Stimulated activated CD8-positive, alpha-beta memory T cell treated with anti-CD3 and anti-CD28 coated beads, Interleukin-4, amount 100 ng/mL, for 4 hours (primary cell): Measurements from ENCODE around the gene ANAPC10.

Experiments used
- DNase-seq, 2 donors: peaks; one replicate each; pipeline ENCODE4 v3.0.0-alpha.2; 2020; ENCODE audit warnings: low read depth in 2 of 2, low spot score in 1 of 2

The ANAPC10 gene

GRCh38 chr4:145071560-145071959 is 26.4 kb downstream of the ANAPC10 start:
- DNase-seq, result no peak

DNA sequence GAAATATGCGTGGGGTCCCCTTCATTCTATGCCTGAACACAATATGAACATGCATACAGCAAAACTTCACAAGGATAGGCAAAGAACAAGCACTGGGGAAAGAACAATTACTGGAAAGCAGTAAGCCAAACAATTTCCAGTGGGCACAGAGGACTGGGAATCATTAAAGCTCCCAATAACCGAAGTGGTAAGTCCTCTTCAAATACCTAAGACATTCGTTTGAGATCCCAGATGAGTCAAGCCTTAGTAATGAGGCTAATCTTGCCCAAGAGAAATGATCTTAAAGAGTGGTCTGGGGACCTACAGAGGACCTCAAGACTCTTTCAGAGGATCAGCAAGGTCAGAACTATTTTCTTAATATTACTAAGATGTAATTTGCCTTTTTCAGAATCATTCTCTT is 28.6 kb downstream of the ANAPC10 start:
- no peak for DNase-seq

DNA sequence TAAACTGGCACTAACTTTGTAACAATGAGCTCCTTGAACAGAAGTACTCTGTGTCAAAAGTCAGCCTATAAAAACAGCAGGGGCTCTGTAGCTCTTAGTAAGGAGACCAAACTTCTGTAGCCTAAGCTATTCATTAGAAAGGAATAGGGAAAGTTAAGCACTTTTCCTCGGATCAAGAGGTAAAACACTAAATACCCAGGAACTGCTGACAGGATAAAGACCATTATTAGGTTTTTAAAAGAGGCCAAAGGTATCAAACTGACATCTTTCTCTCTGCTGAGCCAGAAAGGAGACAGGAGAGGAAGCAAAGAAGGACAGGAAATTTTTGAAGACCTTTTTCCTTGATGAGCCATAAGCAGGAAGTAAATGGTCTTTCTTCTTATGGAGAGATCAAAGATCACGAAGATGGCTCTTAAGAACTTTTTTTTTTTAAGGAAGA is 31.9 kb downstream of the ANAPC10 start:
- DNase-seq, result no peak

GRCh38 chr4:145061318-145061920 is 36.6 kb downstream of the ANAPC10 start:
- DNase-seq, result no peak

DNA sequence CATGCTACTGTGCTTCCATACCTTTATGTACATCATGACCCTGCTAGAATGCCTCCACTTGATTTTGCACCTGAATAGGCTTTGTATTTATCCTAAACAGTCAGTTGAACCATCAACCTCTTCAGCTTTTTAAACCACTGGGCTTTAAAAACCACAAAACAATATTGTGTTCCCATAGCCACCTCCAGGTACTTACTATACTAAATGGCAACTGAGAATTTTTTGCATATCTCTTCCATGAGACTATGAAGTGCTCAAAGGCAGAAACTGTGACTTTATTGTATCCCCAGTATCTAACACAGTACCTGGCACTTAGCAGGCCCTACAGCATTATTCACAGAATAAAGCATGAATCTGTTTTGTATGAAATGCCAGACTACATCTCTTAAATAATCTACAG is 39.7 kb downstream of the ANAPC10 start:
- no peak for DNase-seq

DNA sequence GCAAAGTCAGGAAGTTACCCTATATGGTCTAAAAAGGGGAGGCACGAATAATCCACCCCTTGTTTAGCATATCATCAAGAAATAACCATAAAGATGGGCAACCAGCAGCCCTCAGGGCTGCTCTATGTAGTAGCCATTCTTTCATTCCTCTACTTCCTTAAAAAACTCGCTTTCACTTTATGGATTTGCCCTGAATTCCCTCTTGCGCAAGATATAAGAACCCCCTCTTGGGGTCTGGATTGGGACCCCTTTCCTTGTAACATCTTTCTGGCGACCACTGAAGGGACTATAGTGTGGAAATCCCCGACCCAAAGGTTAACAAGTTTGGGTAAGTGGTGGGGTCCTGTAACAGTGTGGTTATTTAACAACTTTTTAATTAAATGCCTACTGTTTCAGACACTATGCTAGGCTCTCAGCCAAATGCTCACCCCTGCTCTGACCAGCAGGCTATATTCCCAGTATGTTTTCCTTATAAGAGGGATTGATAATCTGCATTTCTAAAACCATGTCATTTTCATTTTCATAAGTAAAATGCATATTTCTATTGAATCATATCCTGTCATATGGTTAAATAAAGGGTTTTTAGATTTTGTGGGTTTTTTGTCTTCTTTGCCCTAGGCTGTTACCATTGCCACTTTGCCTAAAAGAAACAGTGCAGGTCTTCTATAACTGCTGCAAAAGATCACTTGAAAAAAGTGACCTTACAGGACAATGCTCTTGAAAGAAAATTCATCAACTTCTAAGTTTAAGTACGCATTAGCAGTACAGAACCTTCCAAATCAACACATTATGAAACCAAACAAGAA is 41.5 kb downstream of the ANAPC10 start:
- DNase-seq, result no peak

- no peak for DNase-seq
Observed at GRCh38 chr4:145055533-145056257, 42.3 kb downstream of the ANAPC10 start.

GRCh38 chr4:145049241-145049640 is 48.8 kb downstream of the ANAPC10 start:
- no peak for DNase-seq

DNA sequence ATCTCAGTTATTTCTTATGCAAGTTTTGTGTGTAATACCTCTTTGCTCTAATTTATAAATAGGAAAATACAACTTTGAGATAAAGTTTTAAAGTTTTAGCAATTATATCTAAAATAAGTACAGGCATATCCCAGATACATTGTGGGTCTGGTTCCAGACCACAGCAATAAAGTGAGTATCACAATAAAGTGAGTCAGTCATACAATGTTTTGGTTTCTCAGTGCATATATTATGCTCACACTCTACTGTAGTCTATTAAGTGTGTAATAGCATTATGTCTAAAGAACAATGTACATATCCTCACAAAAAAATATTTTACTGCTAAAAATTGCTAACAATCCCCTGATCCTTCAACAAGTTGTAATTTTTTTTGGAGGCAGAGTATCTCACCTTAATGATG is 49.2 kb downstream of the ANAPC10 start:
- no peak for DNase-seq

DNA sequence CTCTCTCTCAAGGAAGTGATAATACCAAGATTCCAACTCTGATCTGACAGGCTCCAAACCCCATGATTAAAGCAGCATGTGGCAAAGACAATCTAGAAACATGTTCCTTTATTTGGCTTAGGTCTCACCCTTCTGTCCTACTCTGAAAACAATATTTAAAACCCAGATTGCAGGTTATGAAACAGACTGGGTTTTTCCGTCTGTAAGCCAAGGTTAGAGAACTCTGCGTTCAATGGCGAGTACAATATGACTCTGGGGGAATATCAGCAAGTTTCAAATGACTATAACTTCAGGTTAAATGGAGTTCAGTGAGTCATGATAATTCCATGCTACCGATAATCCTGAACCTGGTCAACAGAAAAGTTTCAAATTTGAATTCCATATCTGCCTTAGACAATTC is 50.8 kb downstream of the ANAPC10 start:
- no peak for DNase-seq

DNA sequence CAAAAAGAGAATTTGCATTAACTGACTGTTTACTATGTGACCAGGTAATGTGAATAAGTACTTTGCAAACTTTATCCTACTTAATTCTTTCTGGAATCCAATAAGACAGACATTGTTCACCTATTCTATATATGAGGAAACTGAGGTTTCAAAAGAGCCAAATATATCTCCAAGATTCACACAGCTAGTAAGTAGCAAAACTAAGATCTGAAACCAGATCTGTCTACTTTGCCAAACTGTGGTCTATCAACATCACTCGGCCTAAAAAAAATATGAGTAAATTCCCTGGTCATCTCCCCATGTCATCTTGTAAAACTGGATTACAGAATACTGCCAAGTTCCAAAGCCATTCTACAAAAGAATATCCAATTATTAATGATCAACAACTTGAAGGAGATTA is 52.8 kb downstream of the ANAPC10 start:
- DNase-seq, result no peak

- no peak for DNase-seq
Observed at GRCh38 chr4:145044341-145044740, 53.7 kb downstream of the ANAPC10 start.

DNA sequence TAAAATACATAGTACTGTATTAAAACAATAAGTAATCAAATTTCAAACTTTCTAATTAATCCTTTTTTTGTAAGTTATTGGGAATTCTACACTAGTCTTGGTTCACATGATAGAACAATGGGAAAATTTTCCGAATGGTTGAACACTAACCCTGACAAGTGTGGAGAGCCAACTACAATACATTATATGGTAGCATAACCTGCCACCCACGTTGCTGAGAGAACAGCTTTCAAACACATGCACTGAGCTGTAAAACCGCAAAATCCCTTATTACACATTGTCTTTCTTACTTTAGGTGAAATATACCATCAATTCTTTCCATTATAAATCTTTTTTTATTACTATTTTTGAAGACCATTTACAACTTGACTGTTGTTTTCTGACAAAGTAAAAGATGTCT is 54.7 kb downstream of the ANAPC10 start:
- DNase-seq, result no peak

DNA sequence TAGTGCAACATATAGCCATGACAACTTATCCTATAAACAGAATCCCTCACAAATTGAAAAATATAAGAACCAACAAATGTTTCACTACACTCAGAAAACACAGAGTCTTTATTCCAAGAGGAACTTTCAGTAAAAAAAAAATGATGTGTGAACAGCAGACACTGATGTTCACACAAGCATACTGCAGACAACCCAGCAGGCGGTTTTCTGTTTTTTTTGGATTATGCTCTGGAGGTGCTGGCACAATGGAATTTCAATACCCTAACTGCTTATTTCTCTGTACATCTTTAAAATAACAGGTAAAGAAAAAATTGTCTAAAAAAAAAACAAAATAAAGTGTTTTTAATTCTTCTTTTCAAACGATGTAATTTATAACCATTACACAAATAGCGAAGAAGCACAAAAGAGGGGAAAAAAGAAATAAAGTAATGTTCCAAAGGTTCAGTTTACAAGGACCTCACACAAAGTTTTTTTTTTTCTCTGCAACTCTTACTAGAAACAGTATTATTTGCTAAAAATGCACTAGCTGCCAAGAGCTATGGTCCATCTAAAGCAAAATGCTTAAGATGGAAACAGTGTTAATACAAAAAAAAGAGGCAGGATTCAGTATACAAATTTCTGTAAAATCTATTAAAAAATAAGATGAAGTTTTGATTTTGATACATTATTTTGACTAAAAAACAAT is 55.3 kb downstream of the ANAPC10 start:
- no peak for DNase-seq

DNA sequence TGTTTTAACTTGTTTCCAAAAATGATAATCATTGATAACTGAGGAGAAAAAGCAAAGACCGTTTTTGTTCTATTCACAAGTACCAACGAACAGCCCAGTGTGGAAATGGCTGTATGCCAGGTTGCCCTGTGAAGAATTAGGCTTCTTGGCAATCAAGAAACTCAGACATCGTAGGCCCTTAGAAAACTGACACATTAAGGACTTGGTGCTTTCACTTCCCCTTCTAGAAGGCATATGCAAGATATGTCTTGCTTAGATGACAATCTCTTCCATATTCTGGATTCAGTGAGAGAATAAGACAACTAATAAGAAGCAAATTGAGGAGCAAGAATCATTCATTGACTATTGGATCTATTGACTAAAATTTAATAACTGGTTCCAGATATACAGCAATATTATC is 56.6 kb downstream of the ANAPC10 start:
- no peak for DNase-seq

DNA sequence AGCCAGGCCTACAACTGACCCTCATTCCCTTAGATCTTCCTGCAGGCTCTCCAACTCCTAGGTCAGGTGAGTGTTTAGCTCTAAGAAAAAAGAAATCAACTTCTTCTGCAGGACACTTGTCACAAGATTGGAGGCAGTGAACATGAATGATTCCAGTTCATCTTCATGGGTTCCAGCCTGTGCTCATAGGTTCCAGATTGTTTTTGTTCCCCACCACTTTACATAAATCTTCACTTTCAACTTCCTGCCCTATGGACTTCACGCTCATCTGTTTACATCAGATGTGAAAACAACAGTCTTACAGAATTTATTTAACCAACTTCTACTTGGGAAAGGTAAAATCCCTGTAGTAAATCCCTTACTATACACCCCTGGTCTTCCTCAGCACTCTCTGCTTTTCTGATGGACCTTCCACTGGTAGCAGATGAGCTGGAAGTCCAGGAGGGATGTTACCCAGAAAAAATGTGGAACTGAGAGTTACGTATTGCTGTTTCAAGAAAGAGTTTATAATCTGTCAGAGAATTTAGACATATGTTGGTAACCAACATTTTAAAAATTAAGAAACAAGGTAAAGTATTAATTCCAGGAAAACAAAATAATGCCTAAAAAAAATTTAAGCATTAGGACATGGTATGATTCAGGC is 62.4 kb downstream of the ANAPC10 start:
- no peak for DNase-seq

- DNase-seq, result no peak
Observed at GRCh38 chr4:145034727-145035211, 63.2 kb downstream of the ANAPC10 start.

GRCh38 chr4:145019346-145019745 is 78.7 kb downstream of the ANAPC10 start:
- DNase-seq, result no peak

- no peak for DNase-seq
Observed at GRCh38 chr4:145014365-145014764, 83.6 kb downstream of the ANAPC10 start.

DNA sequence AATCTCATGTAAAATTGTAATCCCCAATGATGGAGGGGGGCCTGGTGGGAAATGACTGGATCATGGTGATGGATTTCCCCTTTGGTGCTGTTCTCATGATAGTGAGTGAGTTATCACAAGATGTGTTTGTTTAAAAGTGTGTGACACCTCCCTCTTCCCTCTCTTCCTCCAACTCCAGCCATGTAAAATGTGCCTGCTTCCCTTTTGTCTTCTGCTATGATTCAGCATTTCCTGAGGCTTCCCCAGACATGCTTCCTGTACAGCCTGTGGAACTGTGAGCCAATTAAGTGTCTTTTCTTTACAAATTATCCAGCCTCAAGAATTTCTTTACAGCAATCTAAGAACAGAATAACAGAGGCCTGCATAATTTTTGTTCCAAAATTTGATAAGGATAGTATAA is 85.2 kb downstream of the ANAPC10 start:
- DNase-seq, result no peak

GRCh38 chr4:145011636-145012035 is 86.4 kb downstream of the ANAPC10 start:
- DNase-seq, result no peak
